H9 (cell line): Measurements from ENCODE around the gene BCAS1. TPM values are rescaled to one million over a fixed set of nuclear protein-coding genes. Genes with fewer than 3 reads are reported as not detected.

ENCODE experiments used
- DNase-seq: peaks from one replicate; pipeline ENCODE4 v3.0.0-alpha.2; 2017
- H2AFZ ChIP-seq: one replicate; pipeline ENCODE4 v1.6.1; 2013; ENCODE audit warnings: mild to moderate bottlenecking, low read length, control low read depth, moderate library complexity
- H2AK5ac ChIP-seq: 2 replicates; pipeline ENCODE4 v1.6.1; 2013; ENCODE audit warnings: low read length, control low read depth, mixed read lengths; ENCODE audit not compliant: insufficient read length
- H2BK120ac ChIP-seq: one replicate; pipeline ENCODE4 v1.6.1; 2013; ENCODE audit warnings: low read depth, mild to moderate bottlenecking, low read length, control low read depth, inconsistent platforms; ENCODE audit not compliant: poor library complexity, severe bottlenecking
- H2BK12ac ChIP-seq: 2 replicates; pipeline ENCODE4 v1.6.1; 2013; ENCODE audit warnings: low read length, control low read depth, mixed read lengths, low read depth; ENCODE audit not compliant: insufficient read length
- H2BK15ac ChIP-seq: 2 replicates; pipeline ENCODE4 v1.6.1; 2013; ENCODE audit warnings: low read depth, low read length, control low read depth
- H2BK20ac ChIP-seq: one replicate; pipeline ENCODE4 v1.6.1; 2013; ENCODE audit warnings: low read depth, mild to moderate bottlenecking, low read length, control low read depth, inconsistent platforms; ENCODE audit not compliant: poor library complexity, severe bottlenecking
- H2BK5ac ChIP-seq: 2 replicates; pipeline ENCODE4 v1.6.1; 2013; ENCODE audit warnings: low read length, control low read depth, mixed read lengths; ENCODE audit not compliant: insufficient read length
- H3K14ac ChIP-seq: 2 replicates; pipeline ENCODE4 v1.6.1; 2013; ENCODE audit warnings: low read length, control low read depth; ENCODE audit not compliant: insufficient read depth
- H3K18ac ChIP-seq: 2 replicates; pipeline ENCODE4 v1.6.1; 2013; ENCODE audit warnings: low read depth, mild to moderate bottlenecking, mixed read lengths, low read length, control low read depth; ENCODE audit not compliant: insufficient read length
- H3K23ac ChIP-seq: 2 replicates; pipeline ENCODE4 v1.6.1; 2013; ENCODE audit warnings: low read length, control low read depth, mixed read lengths, low read depth; ENCODE audit not compliant: insufficient read length
- H3K23me2 ChIP-seq: 2 replicates; pipeline ENCODE4 v1.6.1; 2013; ENCODE audit warnings: low read depth, mild to moderate bottlenecking, mixed read lengths, low read length, control low read depth; ENCODE audit not compliant: insufficient read length, poor library complexity, severe bottlenecking
- H3K27ac ChIP-seq: 2 replicates; pipeline ENCODE4 v1.5.1; 2013; ENCODE audit warnings: low read length, control low read depth, mixed read lengths, low read depth; ENCODE audit not compliant: insufficient read length
- H3K27me3 ChIP-seq: 2 replicates; pipeline ENCODE4 v1.6.1; 2013; ENCODE audit warnings: low read length, control low read depth, inconsistent platforms; ENCODE audit not compliant: insufficient read depth
- H3K4ac ChIP-seq: 2 replicates; pipeline ENCODE4 v1.6.1; 2013; ENCODE audit warnings: low read depth, mild to moderate bottlenecking, control low read depth, inconsistent platforms, low read length, moderate library complexity
- H3K4me1 ChIP-seq: 2 replicates; pipeline ENCODE4 v1.6.1; 2013; ENCODE audit warnings: low read length, control low read depth, inconsistent platforms; ENCODE audit not compliant: insufficient read depth
- H3K4me2 ChIP-seq: 2 replicates; pipeline ENCODE4 v1.6.1; 2013; ENCODE audit warnings: low read length, control low read depth, mixed read lengths; ENCODE audit not compliant: insufficient read length, insufficient read depth
- H3K56ac ChIP-seq: 2 replicates; pipeline ENCODE4 v1.6.1; 2013; ENCODE audit warnings: low read depth, mild to moderate bottlenecking, mixed read lengths, low read length, control low read depth; ENCODE audit not compliant: insufficient read length
- H3K79me1 ChIP-seq: 2 replicates; pipeline ENCODE4 v1.6.1; 2013; ENCODE audit warnings: low read depth, mild to moderate bottlenecking, moderate library complexity, low read length, control low read depth, inconsistent platforms; ENCODE audit not compliant: insufficient read depth, poor library complexity, severe bottlenecking
- H3K79me2 ChIP-seq: 2 replicates; pipeline ENCODE4 v1.6.1; 2013; ENCODE audit warnings: low read length, control low read depth, inconsistent platforms; ENCODE audit not compliant: insufficient read depth
- H3K9ac ChIP-seq: 2 replicates; pipeline ENCODE4 v1.6.1; 2013; ENCODE audit warnings: low read length, control low read depth, mixed read lengths; ENCODE audit not compliant: insufficient read length; ENCODE audit errors: extremely low read depth
- H3K9me3 ChIP-seq: one replicate; pipeline ENCODE4 v1.6.1; 2013; ENCODE audit warnings: low read depth, low read length, inconsistent platforms; ENCODE audit not compliant: control insufficient read depth
- H3T11ph ChIP-seq: one replicate; pipeline ENCODE4 v1.6.1; 2013; ENCODE audit warnings: mild to moderate bottlenecking, low read length, control low read depth, inconsistent platforms
- H4K20me1 ChIP-seq: one replicate; pipeline ENCODE4 v1.6.1; 2013; ENCODE audit not compliant: control insufficient read depth, insufficient read length, insufficient read depth
- H4K5ac ChIP-seq: 2 replicates; pipeline ENCODE4 v1.6.1; 2013; ENCODE audit warnings: low read depth, mild to moderate bottlenecking, mixed read lengths, low read length, control low read depth; ENCODE audit not compliant: insufficient read length
- H4K8ac ChIP-seq: replicated peaks from 2 replicates; pipeline ENCODE4 v1.6.1; 2013; ENCODE audit warnings: low read length, control low read depth, mixed read lengths, low read depth; ENCODE audit not compliant: insufficient read length
- H4K91ac ChIP-seq: 2 replicates; pipeline ENCODE4 v1.6.1; 2013; ENCODE audit warnings: low read depth, mild to moderate bottlenecking, moderate library complexity, mixed read lengths, low read length, control low read depth; ENCODE audit not compliant: insufficient read length
- H3K27ac Mint-ChIP-seq, 3 experiments: 2 replicates in 2 of 3; 3 replicates in 1 of 3; pipeline ENCODE4 v1.8.0; 2020 to 2021; ENCODE audit warnings: mixed read lengths in 3 of 3, mild to moderate bottlenecking in 1 of 3, moderate library complexity in 1 of 3
- H3K27me3 Mint-ChIP-seq: 2 replicates; pipeline ENCODE4 v1.8.0; 2021; ENCODE audit warnings: low read depth, mild to moderate bottlenecking, moderate library complexity, mixed read lengths
- H3K36me3 Mint-ChIP-seq, 3 experiments: 2 replicates in 2 of 3; 3 replicates in 1 of 3; pipeline ENCODE4 v1.8.0; 2020 to 2021; ENCODE audit warnings: low read depth in 3 of 3, mixed read lengths in 3 of 3; ENCODE audit not compliant: insufficient read depth in 1 of 3
- H3K4me1 Mint-ChIP-seq, 2 experiments: 2 replicates each; pipeline ENCODE4 v1.8.0; 2020; ENCODE audit warnings: mixed read lengths in 2 of 2
- H3K4me3 Mint-ChIP-seq, 2 experiments: 2 replicates in 1 of 2; 3 replicates in 1 of 2; pipeline ENCODE4 v1.8.0; 2020 to 2021; ENCODE audit warnings: mild to moderate bottlenecking in 2 of 2, mixed read lengths in 2 of 2, moderate library complexity in 1 of 2
- H3K9me3 Mint-ChIP-seq, 2 experiments: 2 replicates in 1 of 2; 3 replicates in 1 of 2; pipeline ENCODE4 v1.8.0; 2020; ENCODE audit warnings: mild to moderate bottlenecking in 2 of 2, mixed read lengths in 2 of 2, moderate library complexity in 1 of 2
- CTCF ChIP-seq: fragments of 200-600 bp; sonication (generic); conservative IDR thresholded peaks from 3 replicates; pipeline ENCODE4 v1.8.0; 2021; ENCODE audit warnings: antibody characterized with exemption, mild to moderate bottlenecking
- WGBS: extraction: QIAGEN DNeasy Blood & Tissue Kit; methylation state at CpG from one replicate; pipeline ENCODE4 v1.1.7; 2013; ENCODE audit warnings: missing lambda C conversion rate, low lambda C conversion rate, mixed read lengths; ENCODE audit not compliant: insufficient read length; ENCODE audit errors: extremely low coverage; 5-methylcytosine and 5-hydroxymethylcytosine counted together
- total RNA-seq: library from RNA; stranded (reverse); gene quantifications from 2 replicates; pipeline ENCODE4 v1.2.1, GENCODE V29; 2021

The BCAS1 gene
- total RNA-seq, 1 experiment from 2014 or later = 0.15 TPM

- Mint-ChIP-seq H3K27me3 (no peaks in the 10 kb centered on the region), H3K4me3 (no peak overlapping the region), H3K27ac (no peak overlapping the region), H3K9me3 (no peaks in the 10 kb centered on the region), H3K4me1 (peaks cover 59 to 63% of the 10 kb centered on the region in 2 experiments), H3K36me3 (no peaks in the 10 kb centered on the region)
- H3K18ac ChIP-seq = no peak overlapping the region
- H3K27ac ChIP-seq = no peak overlapping the region
- WGBS = no CpG with 5 or more reads among the region's 5 CpGs
- H2BK12ac ChIP-seq = no peak overlapping the region
- no peaks in the 10 kb centered on the region for H3K27me3 ChIP-seq
- H4K91ac ChIP-seq = no peak overlapping the region
- no peak overlapping the region for H3T11ph ChIP-seq
- H2BK20ac ChIP-seq = no peak overlapping the region
- H3K23ac ChIP-seq = no peak overlapping the region
- no peaks in the 10 kb centered on the region for H3K9me3 ChIP-seq
- H4K20me1 ChIP-seq = no peaks in the 10 kb centered on the region
- no peak overlapping the region for H2AFZ ChIP-seq
- no peaks in the 10 kb centered on the region for H3K79me1 ChIP-seq
- DNase-seq = no peak
- H4K8ac ChIP-seq = no peak overlapping the region
- H3K4me1 ChIP-seq = peaks cover 12% of the 10 kb centered on the region; the same call in 1 of the 2 replicates
- H3K4me2 ChIP-seq = no peak overlapping the region
- no peak overlapping the region for H2AK5ac ChIP-seq
- no peak overlapping the region for H2BK15ac ChIP-seq
- H3K23me2 ChIP-seq = no peaks in the 10 kb centered on the region
- H3K9ac ChIP-seq = no peak overlapping the region
- H4K5ac ChIP-seq = no peak overlapping the region
- no peak overlapping the region for H3K14ac ChIP-seq
- H3K4ac ChIP-seq = no peak overlapping the region
- no peak overlapping the region for H3K56ac ChIP-seq
- H3K79me2 ChIP-seq = no peaks in the 10 kb centered on the region
- H2BK120ac ChIP-seq = no peak overlapping the region
- no peak for TF ChIP-seq CTCF
- H2BK5ac ChIP-seq = no peak overlapping the region
Measured at GRCh38 chr20:53937929-53938367, 132.4 kb downstream of the BCAS1 start.
